ENCODE data around the gene ZHX3. TPM values are rescaled to one million over a fixed set of nuclear protein-coding genes. Genes with fewer than 3 reads are reported as not detected.

ZHX3 gene
- polyA plus RNA-seq, 3 donors = 0.58 to 3.2 (median 1.1) TPM

GRCh38 chr20:41344938-41345728 lies 27.6 kb upstream of the ZHX3 start:
- TF ChIP-seq, protein P1, sequence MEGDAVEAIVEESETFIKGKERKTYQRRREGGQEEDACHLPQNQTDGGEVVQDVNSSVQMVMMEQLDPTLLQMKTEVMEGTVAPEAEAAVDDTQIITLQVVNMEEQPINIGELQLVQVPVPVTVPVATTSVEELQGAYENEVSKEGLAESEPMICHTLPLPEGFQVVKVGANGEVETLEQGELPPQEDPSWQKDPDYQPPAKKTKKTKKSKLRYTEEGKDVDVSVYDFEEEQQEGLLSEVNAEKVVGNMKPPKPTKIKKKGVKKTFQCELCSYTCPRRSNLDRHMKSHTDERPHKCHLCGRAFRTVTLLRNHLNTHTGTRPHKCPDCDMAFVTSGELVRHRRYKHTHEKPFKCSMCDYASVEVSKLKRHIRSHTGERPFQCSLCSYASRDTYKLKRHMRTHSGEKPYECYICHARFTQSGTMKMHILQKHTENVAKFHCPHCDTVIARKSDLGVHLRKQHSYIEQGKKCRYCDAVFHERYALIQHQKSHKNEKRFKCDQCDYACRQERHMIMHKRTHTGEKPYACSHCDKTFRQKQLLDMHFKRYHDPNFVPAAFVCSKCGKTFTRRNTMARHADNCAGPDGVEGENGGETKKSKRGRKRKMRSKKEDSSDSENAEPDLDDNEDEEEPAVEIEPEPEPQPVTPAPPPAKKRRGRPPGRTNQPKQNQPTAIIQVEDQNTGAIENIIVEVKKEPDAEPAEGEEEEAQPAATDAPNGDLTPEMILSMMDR (IDR thresholded peaks at IDR 0.05) = no peak
- Histone ChIP-seq H3K4me2 (replicated peaks; ENCODE audit: extremely low read depth, low read length, poor library complexity, severe bottlenecking) (no peak overlapping the region), H3K4me3 (replicated peaks in 1 of 3; ENCODE audit: low read depth in 2 of 3, low read length in 3 of 3) (no peak overlapping the region), H3K36me3 (replicated peaks in 1 of 2; ENCODE audit: control insufficient read depth in 1 of 2, insufficient read depth in 2 of 2, low read length in 2 of 2) (no peaks in the 10 kb centered on the region), H3K4me1 (ENCODE audit: control insufficient read depth in 1 of 2, insufficient read depth in 2 of 2, low read length in 2 of 2) (peaks cover 8 to 9% of the 10 kb centered on the region in 2 donors), H2AFZ (ENCODE audit: insufficient read depth, low read depth, low read length, poor library complexity, severe bottlenecking) (no peak overlapping the region), H4K20me1 (ENCODE audit: insufficient read depth, low read length) (no peaks in the 10 kb centered on the region), H3K27ac (ENCODE audit: low read depth in 1 of 2, low read length in 2 of 2) (no peak overlapping the region), H3K27me3 (ENCODE audit: control insufficient read depth in 2 of 2, insufficient read depth in 2 of 2, low read length in 2 of 2) (peaks cover 0 to 6% of the 10 kb centered on the region in 2 donors), H3K79me2 (ENCODE audit: insufficient read depth, low read length) (no peaks in the 10 kb centered on the region), H3K9me3 (replicated peaks in 1 of 2; ENCODE audit: control insufficient read depth in 1 of 2, insufficient read depth in 1 of 2, low read length in 2 of 2) (no peaks in the 10 kb centered on the region), H3K9ac (ENCODE audit: insufficient read depth, low read length, poor library complexity, severe bottlenecking) (no peak overlapping the region)
- no peaks in the 10 kb centered on the region for H3K9me3 Mint-ChIP-seq
- no peak overlapping the region for H3K4me3 Mint-ChIP-seq
- H3K27me3 Mint-ChIP-seq (ENCODE audit: low read depth in 3 of 3) = peaks cover 15 to 20% (median 15%) of the 10 kb centered on the region in 3 donors
- H3K36me3 Mint-ChIP-seq = no peaks in the 10 kb centered on the region
- intact Hi-C loops (cut with micrococcal nuclease) = loop anchor here in 1 of 2 donors (10.0 kb wide), 1 partner anchor 380 kb away; no protein-coding TSS in a partner anchor
- DNase-seq = no peak
- peaks cover 5% of the 10 kb centered on the region for H3K4me1 Mint-ChIP-seq
- 91% methylated on average over 9 of the region's 11 CpGs for WGBS (ENCODE audit: insufficient coverage)
- H3K27ac Mint-ChIP-seq = no peak overlapping the region

GRCh38 chr20:41344477-41344876 lies 26.9 kb upstream of the ZHX3 start:
- H3K4me2 ChIP-seq (replicated peaks; ENCODE audit: extremely low read depth, low read length, poor library complexity, severe bottlenecking) = no peak overlapping the region
- H3K79me2 ChIP-seq (ENCODE audit: insufficient read depth, low read length) = no peaks in the 10 kb centered on the region
- 91% methylated on average over 4 of the region's 4 CpGs for WGBS (ENCODE audit: insufficient coverage)
- Mint-ChIP-seq H3K4me3 (no peak overlapping the region), H3K27ac (no peak overlapping the region), H3K36me3 (peaks cover 0 to under 1% of the 10 kb centered on the region in 2 donors), H3K27me3 (ENCODE audit: low read depth in 3 of 3) (peaks cover 19 to 27% (median 20%) of the 10 kb centered on the region in 3 donors), H3K4me1 (peaks cover 12% of the 10 kb centered on the region), H3K9me3 (no peaks in the 10 kb centered on the region)
- H3K9ac ChIP-seq (ENCODE audit: insufficient read depth, low read length, poor library complexity, severe bottlenecking) = no peak overlapping the region
- H3K9me3 ChIP-seq (replicated peaks in 1 of 2; ENCODE audit: control insufficient read depth in 1 of 2, insufficient read depth in 1 of 2, low read length in 2 of 2) = no peaks in the 10 kb centered on the region
- H3K27me3 ChIP-seq (ENCODE audit: control insufficient read depth in 2 of 2, insufficient read depth in 2 of 2, low read length in 2 of 2) = peaks cover 3 to 11% of the 10 kb centered on the region in 2 donors
- no peak for DNase-seq
- intact Hi-C loops (cut with micrococcal nuclease) = loop anchor here in 1 of 2 donors (10.0 kb wide), 1 partner anchor 380 kb away; no protein-coding TSS in a partner anchor
- no peaks in the 10 kb centered on the region for H4K20me1 ChIP-seq (ENCODE audit: insufficient read depth, low read length)
- H3K36me3 ChIP-seq (replicated peaks in 1 of 2; ENCODE audit: control insufficient read depth in 1 of 2, insufficient read depth in 2 of 2, low read length in 2 of 2) = no peaks in the 10 kb centered on the region
- no peak overlapping the region for H3K4me3 ChIP-seq (replicated peaks in 1 of 3; ENCODE audit: low read depth in 2 of 3, low read length in 3 of 3)
- peaks cover 13 to 14% of the 10 kb centered on the region in 2 donors for H3K4me1 ChIP-seq (ENCODE audit: control insufficient read depth in 1 of 2, insufficient read depth in 2 of 2, low read length in 2 of 2)
- H2AFZ ChIP-seq (ENCODE audit: insufficient read depth, low read depth, low read length, poor library complexity, severe bottlenecking) = no peak overlapping the region
- TF ChIP-seq, protein P1 (IDR thresholded peaks at IDR 0.05) = no peak
- no peak overlapping the region for H3K27ac ChIP-seq (ENCODE audit: low read depth in 1 of 2, low read length in 2 of 2)

Data from CD14-positive monocyte (primary cell).